Activated T-cell treated with anti-CD3 and anti-CD28 coated beads for 4 hours (primary cell): ENCODE results near the gene ARHGAP42.
"Not testable (repeated sequence)": the region's sequence is repeated elsewhere in the genome, so short reads cannot be mapped to it uniquely, and the experiment has no call there.

Source experiments
- DNase-seq: peaks from one replicate; pipeline ENCODE4 v3.0.0-alpha.2; 2020

ARHGAP42 gene

GRCh38 chr11:100687054-100687629 is at the start of gene ARHGAP42:
Gene ARHGAP42, plus strand, starts transcription at chr11:100687288. Its CDS starts 391 bp downstream, at chr11:100687679.
- no peak for DNase-seq

GRCh38 chr11:100637706-100638105 is 49.4 kb upstream of the ARHGAP42 start:
- DNase-seq, result no peak

- DNase-seq, result no peak
Observed at GRCh38 chr11:100638648-100639047, 48.4 kb upstream of the ARHGAP42 start.

- no peak for DNase-seq
Observed at GRCh38 chr11:100639140-100639539, 47.9 kb upstream of the ARHGAP42 start.

- DNase-seq, result no peak
Observed at GRCh38 chr11:100640071-100640470, 47.0 kb upstream of the ARHGAP42 start.

GRCh38 chr11:100640646-100641045 is 46.4 kb upstream of the ARHGAP42 start:
- no peak for DNase-seq

- DNase-seq, result no peak
Observed at GRCh38 chr11:100641456-100641855, 45.6 kb upstream of the ARHGAP42 start.

GRCh38 chr11:100646545-100646944 is 40.5 kb upstream of the ARHGAP42 start:
- DNase-seq, result no peak

GRCh38 chr11:100647861-100648260 is 39.2 kb upstream of the ARHGAP42 start:
- no peak for DNase-seq

- DNase-seq, result no peak
Observed at GRCh38 chr11:100663583-100663982, 23.5 kb upstream of the ARHGAP42 start.

- DNase-seq, result no peak
Observed at GRCh38 chr11:100663996-100664395, 23.1 kb upstream of the ARHGAP42 start.

GRCh38 chr11:100666816-100667215 is 20.3 kb upstream of the ARHGAP42 start:
- DNase-seq, result not testable (repeated sequence)

- DNase-seq, result no peak
Observed at GRCh38 chr11:100667449-100667848, 19.6 kb upstream of the ARHGAP42 start.

- no peak for DNase-seq
Observed at GRCh38 chr11:100670140-100670539, 16.9 kb upstream of the ARHGAP42 start.

- DNase-seq, result no peak
Observed at GRCh38 chr11:100671471-100671870, 15.6 kb upstream of the ARHGAP42 start.

GRCh38 chr11:100672498-100673033 is 14.5 kb upstream of the ARHGAP42 start:
- DNase-seq, result no peak

GRCh38 chr11:100673063-100673462 is 14.0 kb upstream of the ARHGAP42 start:
- no peak for DNase-seq

GRCh38 chr11:100674212-100674611 is 12.9 kb upstream of the ARHGAP42 start:
- DNase-seq, result no peak

GRCh38 chr11:100675115-100675650 is 11.9 kb upstream of the ARHGAP42 start:
- DNase-seq, result no peak

- DNase-seq, result no peak
Observed at GRCh38 chr11:100676901-100677300, 10.2 kb upstream of the ARHGAP42 start.

GRCh38 chr11:100677796-100678195 is 9.3 kb upstream of the ARHGAP42 start:
- DNase-seq, result no peak

GRCh38 chr11:100680070-100680469 is 7.0 kb upstream of the ARHGAP42 start:
- DNase-seq, result no peak

- no peak for DNase-seq
Observed at GRCh38 chr11:100681064-100681502, 6.0 kb upstream of the ARHGAP42 start.

- no peak for DNase-seq
Observed at GRCh38 chr11:100682247-100682969, 4.7 kb upstream of the ARHGAP42 start.
